ENCODE data around the gene PRPF8.

Gene PRPF8

DNA sequence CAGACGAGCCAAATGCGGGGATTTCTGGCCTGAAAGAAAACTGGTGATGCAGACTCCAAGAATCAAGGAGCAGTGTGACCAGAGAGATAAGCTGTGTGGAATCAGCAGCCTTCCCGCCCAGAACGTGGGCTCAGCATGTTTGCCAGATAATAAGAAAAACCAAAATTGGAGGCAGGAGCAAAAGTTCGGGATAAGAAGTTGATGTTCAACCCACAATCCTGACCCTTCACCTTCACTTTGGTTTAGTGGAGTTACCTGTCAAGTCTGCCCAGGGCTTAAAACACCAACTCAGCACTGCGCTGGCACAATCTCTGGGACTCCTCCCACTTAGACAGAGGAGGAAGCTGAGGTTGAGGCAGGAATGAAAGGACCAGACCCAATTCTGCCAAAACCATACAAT is 59.1 kb downstream of the PRPF8 start:
- Mint-ChIP-seq H3K27me3 (no peaks in the 10 kb centered on the region), H3K27ac (peak overlapping the region; percentile 95), H3K36me3 (peaks cover 44 to 53% of the 10 kb centered on the region in 2 donors), H3K4me3 (peak overlapping the region; percentile 88 to 96), H3K4me1 (peaks cover 33 to 63% of the 10 kb centered on the region in 2 donors), H3K9me3 (no peaks in the 10 kb centered on the region)
- DNase-seq (no peak), ATAC-seq (replicated peaks) (no peak)

DNA sequence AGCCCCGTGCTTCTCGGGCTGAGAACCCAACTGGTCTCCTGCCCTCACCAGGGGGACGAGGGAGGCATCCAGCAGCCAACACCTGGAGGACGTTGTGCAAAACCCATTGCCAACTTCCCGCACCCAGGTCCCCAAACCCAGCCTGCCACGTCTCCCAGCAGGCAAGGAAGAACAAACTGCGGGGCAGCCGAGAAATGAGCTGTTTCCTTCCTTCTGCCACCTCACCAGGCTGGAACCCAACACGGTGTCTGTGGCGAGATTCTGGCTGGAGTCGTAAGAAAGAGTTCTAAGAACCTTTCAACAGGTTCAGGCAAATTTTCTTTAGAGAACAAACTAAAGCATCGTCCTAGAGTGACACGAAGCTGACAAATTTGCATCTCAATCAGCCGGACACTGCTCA is 59.6 kb downstream of the PRPF8 start:
- no peak for DNase-seq
- no peaks in the 10 kb centered on the region for H3K27me3 Mint-ChIP-seq
- H3K27ac Mint-ChIP-seq = no peak overlapping the region
- peaks cover 46 to 50% of the 10 kb centered on the region in 2 donors for H3K36me3 Mint-ChIP-seq
- H3K4me1 Mint-ChIP-seq = peaks cover 29 to 58% of the 10 kb centered on the region in 2 donors
- H3K4me3 Mint-ChIP-seq = peak overlapping the region in 1 of 2 donors; percentile 96
- H3K9me3 Mint-ChIP-seq = no peaks in the 10 kb centered on the region
- ATAC-seq (replicated peaks) = no peak

DNA sequence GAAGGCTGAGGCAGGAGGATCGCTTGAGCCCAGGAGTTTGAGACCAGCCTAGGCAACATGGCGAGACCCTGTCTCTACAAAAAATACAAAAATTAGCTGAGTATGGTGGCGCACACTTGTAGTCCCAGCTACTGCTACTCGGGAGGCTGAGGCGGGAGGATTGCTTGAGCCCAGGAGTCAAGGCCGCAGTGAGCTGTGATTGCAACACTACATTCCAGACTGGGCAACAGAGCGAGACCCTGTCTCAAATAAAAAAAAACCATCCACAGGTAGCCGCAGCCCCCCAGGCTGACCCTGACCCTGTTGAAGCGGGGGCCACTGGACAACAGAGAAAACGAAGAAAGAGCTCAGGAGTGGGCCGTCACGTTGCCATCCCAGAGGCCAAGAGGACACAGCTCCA is 60.0 kb downstream of the PRPF8 start:
- Mint-ChIP-seq H3K4me3 (peak overlapping the region; percentile 0 to 50), H3K4me1 (peaks cover 28 to 56% of the 10 kb centered on the region in 2 donors), H3K27me3 (no peaks in the 10 kb centered on the region), H3K9me3 (no peaks in the 10 kb centered on the region), H3K36me3 (peaks cover 48 to 51% of the 10 kb centered on the region in 2 donors), H3K27ac (peak overlapping the region; percentile 82)
- ATAC-seq (replicated peaks) = no peak
- DNase-seq = no peak

DNA sequence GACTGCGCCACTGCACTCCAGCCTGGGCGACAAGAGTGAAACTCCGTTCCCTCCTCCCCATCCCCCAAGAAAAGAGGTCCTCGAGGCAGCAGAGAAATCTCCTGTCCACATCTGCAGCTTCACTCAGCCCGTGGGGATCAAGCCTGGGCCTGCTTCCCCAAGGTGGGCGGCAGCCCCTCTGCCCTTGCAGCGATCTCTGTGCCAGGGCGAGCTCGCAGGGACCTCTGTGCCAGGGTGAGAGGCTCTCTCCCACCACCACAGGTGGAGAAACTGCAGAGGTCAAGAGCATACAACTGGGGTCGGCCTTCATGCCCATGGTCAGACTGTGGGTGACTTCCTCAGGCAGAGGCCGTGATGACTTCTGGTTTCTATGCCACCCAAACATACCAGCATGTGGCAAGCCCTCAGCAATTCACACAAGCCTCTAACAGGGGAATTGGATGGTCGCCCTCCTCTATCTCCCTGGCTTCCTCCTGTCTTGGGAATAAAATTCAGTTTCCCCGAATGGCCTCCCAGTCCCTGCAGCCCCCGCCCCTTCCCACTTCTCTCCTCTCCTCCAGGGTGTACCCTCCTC is 61.5 kb downstream of the PRPF8 start:
- Mint-ChIP-seq H3K27ac (no peak overlapping the region), H3K27me3 (no peaks in the 10 kb centered on the region), H3K4me1 (peaks cover 29 to 55% of the 10 kb centered on the region in 2 donors), H3K9me3 (no peaks in the 10 kb centered on the region), H3K4me3 (no peak overlapping the region), H3K36me3 (peaks cover 50 to 59% of the 10 kb centered on the region in 2 donors)
- ATAC-seq (replicated peaks) (no peak), DNase-seq (no peak)

- Mint-ChIP-seq H3K27me3 (no peaks in the 10 kb centered on the region), H3K27ac (peak overlapping the region; percentile 28), H3K4me3 (no peak overlapping the region), H3K9me3 (no peaks in the 10 kb centered on the region), H3K36me3 (peaks cover 47 to 65% of the 10 kb centered on the region in 2 donors), H3K4me1 (peaks cover 26 to 52% of the 10 kb centered on the region in 2 donors)
- no peak for DNase-seq
- ATAC-seq (replicated peaks) = no peak
These were observed 63.3 kb downstream of the PRPF8 start for GRCh38 chr17:1621273-1621954.

DNA sequence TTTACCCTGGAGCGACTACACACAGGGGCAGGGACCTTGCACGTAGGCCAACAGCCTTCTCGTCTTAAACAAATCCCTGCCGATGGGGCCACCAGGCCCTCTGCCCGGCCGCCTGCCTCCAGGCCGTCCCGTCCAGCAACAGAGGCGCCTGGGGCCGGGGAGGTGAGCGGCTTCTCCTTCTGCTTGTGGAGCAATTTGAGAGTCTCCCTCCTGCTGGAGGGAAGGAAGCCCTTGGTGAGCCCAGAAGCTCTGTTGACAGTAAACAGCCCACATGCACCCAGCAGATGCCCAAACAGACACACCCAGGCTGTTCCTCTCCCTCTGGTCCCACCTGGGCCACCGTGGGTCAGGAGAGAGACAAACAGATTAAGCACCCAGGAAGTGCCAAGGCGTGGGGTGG is 64.2 kb downstream of the PRPF8 start:
- no peaks in the 10 kb centered on the region for H3K27me3 Mint-ChIP-seq
- peaks cover 43 to 61% of the 10 kb centered on the region in 2 donors for H3K36me3 Mint-ChIP-seq
- H3K9me3 Mint-ChIP-seq = no peaks in the 10 kb centered on the region
- ATAC-seq (replicated peaks) (no peak), DNase-seq (no peak)
- no peak overlapping the region for H3K4me3 Mint-ChIP-seq
- no peak overlapping the region for H3K27ac Mint-ChIP-seq
- H3K4me1 Mint-ChIP-seq = peaks cover 19 to 42% of the 10 kb centered on the region in 2 donors

GRCh38 chr17:1617620-1618174 is 67.0 kb downstream of the PRPF8 start:
- Mint-ChIP-seq H3K4me3 (no peak overlapping the region), H3K9me3 (no peaks in the 10 kb centered on the region), H3K4me1 (peaks cover 17 to 26% of the 10 kb centered on the region in 2 donors), H3K27me3 (no peaks in the 10 kb centered on the region), H3K36me3 (peaks cover 50 to 62% of the 10 kb centered on the region in 2 donors), H3K27ac (peak overlapping the region; percentile 82)
- ATAC-seq (replicated peaks) (peak in 1 of 2 donors; percentile 42), DNase-seq (no peak)

- H3K27ac Mint-ChIP-seq = no peak overlapping the region
- no peaks in the 10 kb centered on the region for H3K9me3 Mint-ChIP-seq
- no peak for DNase-seq
- no peak overlapping the region for H3K4me3 Mint-ChIP-seq
- H3K4me1 Mint-ChIP-seq = peaks cover 19 to 32% of the 10 kb centered on the region in 2 donors
- no peak for ATAC-seq (replicated peaks)
- H3K27me3 Mint-ChIP-seq = no peaks in the 10 kb centered on the region
- H3K36me3 Mint-ChIP-seq = peaks cover 57 to 71% of the 10 kb centered on the region in 2 donors
These were observed 68.6 kb downstream of the PRPF8 start for GRCh38 chr17:1616101-1616500.

- H3K9me3 Mint-ChIP-seq = no peaks in the 10 kb centered on the region
- DNase-seq (no peak), ATAC-seq (replicated peaks) (no peak)
- H3K4me1 Mint-ChIP-seq = peaks cover 18 to 31% of the 10 kb centered on the region in 2 donors
- H3K4me3 Mint-ChIP-seq = no peak overlapping the region
- peaks cover 55 to 65% of the 10 kb centered on the region in 2 donors for H3K36me3 Mint-ChIP-seq
- no peaks in the 10 kb centered on the region for H3K27me3 Mint-ChIP-seq
- H3K27ac Mint-ChIP-seq = no peak overlapping the region
These were observed 72.3 kb downstream of the PRPF8 start for GRCh38 chr17:1612400-1612799.

- DNase-seq (no peak), ATAC-seq (replicated peaks) (no peak)
- no peak overlapping the region for H3K4me3 Mint-ChIP-seq
- H3K36me3 Mint-ChIP-seq = peaks cover 54 to 65% of the 10 kb centered on the region in 2 donors
- no peaks in the 10 kb centered on the region for H3K9me3 Mint-ChIP-seq
- H3K27me3 Mint-ChIP-seq = no peaks in the 10 kb centered on the region
- H3K27ac Mint-ChIP-seq = no peak overlapping the region
- peaks cover 24 to 36% of the 10 kb centered on the region in 2 donors for H3K4me1 Mint-ChIP-seq
These were observed 73.0 kb downstream of the PRPF8 start for GRCh38 chr17:1611715-1612114.

DNA sequence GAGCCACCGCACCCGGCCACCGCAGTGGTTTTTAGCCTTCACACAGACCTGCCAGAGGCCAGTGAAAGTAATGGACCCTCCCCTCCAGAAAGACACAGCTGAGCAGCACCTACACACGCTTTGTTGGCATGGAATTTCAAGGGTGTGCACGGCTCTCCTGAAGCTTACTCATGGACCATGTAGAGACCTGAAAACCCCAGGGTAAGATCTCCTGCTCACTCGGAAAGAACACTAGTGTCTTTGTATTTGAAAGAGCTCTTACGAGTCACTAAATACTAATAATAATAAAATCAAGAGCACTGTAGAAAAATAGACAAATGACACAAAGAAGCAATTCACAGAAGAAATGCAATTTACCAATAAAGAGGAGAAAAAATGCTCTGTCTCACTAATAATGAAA is 76.0 kb downstream of the PRPF8 start:
- ATAC-seq (replicated peaks) = no peak
- peak overlapping the region in 1 of 2 donors; percentile 16 for H3K4me3 Mint-ChIP-seq
- peaks cover 42 to 57% of the 10 kb centered on the region in 2 donors for H3K36me3 Mint-ChIP-seq
- no peak for DNase-seq
- peaks cover 41 to 66% of the 10 kb centered on the region in 2 donors for H3K4me1 Mint-ChIP-seq
- H3K27ac Mint-ChIP-seq = peak overlapping the region; percentile 94
- H3K27me3 Mint-ChIP-seq = no peaks in the 10 kb centered on the region
- H3K9me3 Mint-ChIP-seq = no peaks in the 10 kb centered on the region

GRCh38 chr17:1607971-1608320 is 76.7 kb downstream of the PRPF8 start:
- H3K27me3 Mint-ChIP-seq = no peaks in the 10 kb centered on the region
- peak; percentile 2 for ATAC-seq (replicated peaks)
- H3K4me3 Mint-ChIP-seq = peak overlapping the region; percentile 15 to 25
- H3K27ac Mint-ChIP-seq = peak overlapping the region; percentile 94
- peaks cover 35 to 50% of the 10 kb centered on the region in 2 donors for H3K36me3 Mint-ChIP-seq
- peaks cover 39 to 66% of the 10 kb centered on the region in 2 donors for H3K4me1 Mint-ChIP-seq
- DNase-seq = no peak
- no peaks in the 10 kb centered on the region for H3K9me3 Mint-ChIP-seq

DNA sequence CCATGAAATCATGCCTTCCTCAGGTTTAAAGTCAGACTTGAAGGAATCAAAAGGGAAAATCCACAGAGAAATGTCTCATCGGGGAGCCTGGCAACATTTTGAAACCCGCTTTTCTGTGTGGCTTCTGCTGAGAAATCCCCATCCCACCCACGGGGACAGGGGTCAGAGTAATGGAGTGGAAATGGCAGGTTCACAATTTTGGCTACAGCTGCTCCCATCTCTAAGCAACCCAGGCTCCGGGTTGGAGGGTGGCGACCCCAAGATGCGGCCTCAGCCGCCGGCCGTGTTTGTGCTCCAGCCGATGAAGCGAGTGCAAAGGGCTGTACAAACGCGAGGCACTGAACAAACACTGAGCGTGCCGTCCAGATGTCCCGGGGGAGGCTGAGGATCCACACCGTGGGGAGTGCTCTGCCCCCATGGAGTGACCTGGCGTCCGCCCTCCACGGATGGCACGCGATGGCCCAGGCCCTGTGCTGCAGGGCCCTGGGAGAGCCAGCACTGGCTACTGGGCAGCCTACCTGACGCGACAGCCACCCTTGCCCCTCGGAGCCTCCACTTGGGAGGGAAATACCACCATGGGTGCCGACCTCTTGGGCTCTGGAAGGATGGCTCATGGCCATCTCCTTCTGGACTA is 78.2 kb downstream of the PRPF8 start:
- Mint-ChIP-seq H3K9me3 (no peaks in the 10 kb centered on the region), H3K36me3 (peaks cover 30 to 44% of the 10 kb centered on the region in 2 donors), H3K4me1 (peaks cover 34 to 56% of the 10 kb centered on the region in 2 donors), H3K27ac (peak overlapping the region; percentile 94), H3K27me3 (no peaks in the 10 kb centered on the region), H3K4me3 (peak overlapping the region; percentile 47 to 56)
- ATAC-seq (replicated peaks) (peak; percentile 35), DNase-seq (peak; percentile 66)

DNA sequence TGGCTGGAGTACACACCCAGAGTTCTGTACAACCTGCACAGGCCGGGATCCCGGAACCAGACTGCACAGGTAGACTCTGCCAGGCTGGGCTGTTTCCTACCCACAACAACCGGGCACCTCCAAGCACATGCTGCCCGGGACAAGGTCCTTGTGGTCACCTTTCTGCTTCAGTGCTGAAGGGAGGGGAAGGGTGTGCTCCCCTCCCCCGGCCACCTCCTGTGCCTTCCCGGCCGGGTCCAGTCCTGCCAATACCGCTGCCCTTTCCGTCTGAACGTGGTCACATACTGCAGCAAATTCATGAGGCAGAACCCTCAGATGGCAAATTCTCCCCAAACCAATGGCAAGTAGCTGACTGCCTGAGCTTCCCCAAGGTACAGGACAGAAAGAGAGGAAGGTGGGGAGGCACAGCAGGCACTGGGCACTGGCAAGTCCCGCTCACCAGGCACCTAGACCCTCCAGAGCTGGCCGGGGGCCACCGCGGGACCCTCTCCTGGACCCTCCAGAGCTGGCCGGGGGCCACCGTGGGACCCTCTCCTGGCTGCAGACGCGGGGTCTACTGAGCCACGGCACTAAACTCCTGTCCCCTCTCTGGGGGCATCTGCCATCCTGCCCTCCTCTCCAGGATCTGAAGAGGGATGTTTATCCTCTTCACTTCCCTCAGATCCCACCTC is 78.9 kb downstream of the PRPF8 start:
- ATAC-seq (replicated peaks) = no peak
- H3K27ac Mint-ChIP-seq = peak overlapping the region; percentile 94
- H3K9me3 Mint-ChIP-seq = no peaks in the 10 kb centered on the region
- peaks cover 34 to 54% of the 10 kb centered on the region in 2 donors for H3K4me1 Mint-ChIP-seq
- no peaks in the 10 kb centered on the region for H3K27me3 Mint-ChIP-seq
- peaks cover 33 to 44% of the 10 kb centered on the region in 2 donors for H3K36me3 Mint-ChIP-seq
- H3K4me3 Mint-ChIP-seq = peak overlapping the region; percentile 56 to 59
- no peak for DNase-seq
